K562 (cell line): ENCODE measurements around the gene QPCT. TPM values are rescaled to one million over a fixed set of nuclear protein-coding genes. Genes with fewer than 3 reads are reported as not detected.

ENCODE experiments used
- ATAC-seq: fragments of 200-7000 bp; cut with Tn5 transposase; 3 replicates; pipeline ENCODE4 v1.9.1; 2020; ENCODE audit warnings: moderate library complexity
- BruUV-seq: library from RNA; stranded (reverse); fragments of 400-500 nt; replicated peaks from 2 replicates; lab custom pipeline; 2021; lab: Mats Ljungman, UMichigan
- CTCF ChIA-PET: fragments of 300-600 bp; formaldehyde crosslinking; extraction: SDS; loops from one replicate; lab custom pipeline; 2021; ENCODE audit warnings: low intra/inter-chr PET ratio; lab: Yijun Ruan, JAX
- POLR2A ChIA-PET: fragments of 300-600, 350-650 bp; sonication (Branson Sonifier 250); formaldehyde crosslinking; extraction: SDS; loops from one replicate; lab custom pipeline; 2021; ENCODE audit warnings: antibody characterized with exemption, inconsistent platforms; lab: Yijun Ruan, JAX
- DNase-seq, 4 experiments: peaks; one replicate each; pipeline versions ENCODE4 v3.0.0 to v3.0.0-alpha.2; 2011 to 2018; ENCODE audit warnings: low spot score in 3 of 4, mixed read lengths in 3 of 4; ENCODE audit errors: extremely low read depth in 1 of 4
- FAIRE-seq: peaks from 2 replicates; lab custom pipeline; 2011; peaks lifted over from hg19 to GRCh38; lab: Jason Lieb, UNC
- H2AFZ ChIP-seq: 2 replicates; pipeline ENCODE4 v1.6.0; 2011; ENCODE audit warnings: low read depth, low read length, control low read depth, inconsistent platforms
- H3K27ac ChIP-seq: fragments of 200-600 bp; 3 replicates; pipeline ENCODE4 v1.8.0; 2011; ENCODE audit warnings: low read depth, mild to moderate bottlenecking, control low read depth, inconsistent platforms, low read length, moderate library complexity, mixed read lengths; ENCODE audit errors: extremely low read depth
- H3K27me3 ChIP-seq, 2 experiments: fragments of 300-600 bp in 1 of 2; 2 replicates in 1 of 2; 3 replicates in 1 of 2; pipeline versions ENCODE4 v1.6.0 to v1.8.0; 2011; ENCODE audit warnings: inconsistent platforms in 2 of 2, low read length in 2 of 2, mild to moderate bottlenecking in 1 of 2, mixed read lengths in 1 of 2, moderate library complexity in 1 of 2; ENCODE audit not compliant: control insufficient read depth in 2 of 2, insufficient read depth in 2 of 2
- H3K36me3 ChIP-seq: fragments of 300-600 bp; 3 replicates; pipeline ENCODE4 v1.8.0; 2011; ENCODE audit warnings: mild to moderate bottlenecking, low read length, inconsistent platforms; ENCODE audit not compliant: control insufficient read depth, insufficient read depth
- H3K4me1 ChIP-seq, 2 experiments: fragments of 200-600 bp in 1 of 2; replicated peaks in 1 of 2; 2 replicates in 1 of 2; 3 replicates in 1 of 2; pipeline versions ENCODE4 v1.5.1 to v1.8.0; 2011; ENCODE audit warnings: inconsistent platforms in 2 of 2, low read length in 2 of 2, mild to moderate bottlenecking in 1 of 2, mixed read lengths in 1 of 2, moderate library complexity in 1 of 2; ENCODE audit not compliant: control insufficient read depth in 2 of 2, insufficient read depth in 2 of 2
- H3K4me2 ChIP-seq: 2 replicates; pipeline ENCODE4 v1.6.1; 2011; ENCODE audit warnings: low read length, control low read depth, inconsistent platforms, mixed read lengths; ENCODE audit not compliant: insufficient read depth
- H3K4me3 ChIP-seq: fragments of 200-600 bp; sonication (generic), shearing (Covaris generic); 2 replicates; pipeline ENCODE4 v1.5.1; 2016; ENCODE audit warnings: control low read depth, inconsistent platforms
- H3K79me2 ChIP-seq: fragments of 200-600 bp; 3 replicates; pipeline ENCODE4 v1.8.0; 2011; ENCODE audit warnings: low read length, inconsistent platforms; ENCODE audit not compliant: control insufficient read depth, insufficient read depth
- H3K9ac ChIP-seq, 2 experiments: 2 replicates each; pipeline versions ENCODE4 v1.6.0 to v1.6.1; 2011; ENCODE audit warnings: low read depth in 2 of 2, low read length in 2 of 2, control low read depth in 1 of 2, inconsistent platforms in 1 of 2, mild to moderate bottlenecking in 1 of 2, mixed read lengths in 1 of 2; ENCODE audit not compliant: insufficient read depth in 1 of 2
- H3K9me1 ChIP-seq: one replicate; pipeline ENCODE4 v1.6.0; 2011; ENCODE audit warnings: inconsistent platforms, mild to moderate bottlenecking, low read length, moderate library complexity; ENCODE audit not compliant: control insufficient read depth, insufficient read depth
- H3K9me3 ChIP-seq: replicated peaks from 2 replicates; pipeline ENCODE4 v1.5.1; 2011; ENCODE audit warnings: low read depth, low read length, inconsistent platforms; ENCODE audit not compliant: control insufficient read depth, insufficient read depth
- H4K20me1 ChIP-seq: replicated peaks from 2 replicates; pipeline ENCODE4 v1.6.1; 2011; ENCODE audit warnings: low read length, inconsistent platforms, mixed read lengths; ENCODE audit not compliant: control insufficient read depth, insufficient read depth
- BDP1 ChIP-seq: IDR thresholded peaks from 3 replicates; pipeline ENCODE4 v1.6.1; 2011; ENCODE audit not compliant: insufficient read length, insufficient read depth
- KDM5B ChIP-seq: fragments of 200-600 bp; sonication (generic); IDR thresholded peaks from 2 replicates; pipeline ENCODE4 v1.6.1; 2012; ENCODE audit warnings: low read depth, mild to moderate bottlenecking, moderate library complexity, low read length, control low read depth, inconsistent platforms; ENCODE audit not compliant: insufficient replicate concordance
- MCM2 ChIP-seq: fragments of 450-650 bp; IDR thresholded peaks from 2 replicates; pipeline ENCODE4 v1.6.1; 2017; ENCODE audit warnings: low read depth, mild to moderate bottlenecking
- ZNF23 ChIP-seq: fragments of 250-450 bp; sonication (Bioruptor Pico); IDR thresholded peaks from 2 replicates; pipeline ENCODE4 v1.4.0; 2020; ENCODE audit warnings: mild to moderate bottlenecking
- ZNF764 ChIP-seq: fragments of 250-450 bp; sonication (Bioruptor Pico); IDR thresholded peaks from 2 replicates; pipeline ENCODE4 v1.4.0; 2020; ENCODE audit warnings: low read depth, mild to moderate bottlenecking, moderate library complexity
- WGBS: fragments of 100-300 bp; shearing (Covaris generic); methylation state at CpG from one replicate; pipeline ENCODE4 v1.1.6; 2016; ENCODE audit warnings: low coverage, mixed read lengths; ENCODE audit not compliant: insufficient coverage; ENCODE audit errors: missing lambda C conversion rate; 5-methylcytosine and 5-hydroxymethylcytosine counted together
- in situ Hi-C: fragments of 300-500 bp; cut with MboI; formaldehyde crosslinking; loops from 4 replicates; pipeline ENCODE4 v1.15.0; 2018; ENCODE audit warnings: inconsistent platforms, mixed read lengths
- intact Hi-C: fragments of 100-400 bp; cut with micrococcal nuclease; formaldehyde crosslinking; loops from 2 replicates; pipeline ENCODE4 v1.14.2; 2022
- polyA plus RNA-seq, 8 experiments: library from polyadenylated mRNA; depleted of rRNA in 4 of 8; stranded (reverse) in 5 of 8; unstranded in 3 of 8; fragments of >200 nt; fragmentation: Nextera tagmentation in 2 of 8; fragmentation: Illumina TruSeq in 1 of 8; extraction: Ambion mirVana in 2 of 8; extraction: Trizol in 1 of 8; gene quantifications; 2 replicates each; pipeline versions ENCODE4 v1.2.1 to v1.2.3, GENCODE V29; 2011 to 2014; ENCODE audit warnings: inconsistent platforms in 1 of 8, missing spikeins in 1 of 8
- total RNA-seq, 7 experiments: library from RNA; depleted of rRNA in 6 of 7; stranded (reverse); fragments of >200 nt in 6 of 7; fragmentation: Illumina TruSeq in 2 of 7; extraction: Trizol in 2 of 7; gene quantifications; 2 replicates each; pipeline versions ENCODE4 v1.2.1 to v1.2.3, GENCODE V29; 2011 to 2021; ENCODE audit warnings: low replicate concordance in 1 of 7
- TF ChIP-seq, protein P1 (sequence below): fragments of 450-650 bp; IDR thresholded peaks from 2 replicates; pipeline ENCODE4 v1.6.1; 2018; ENCODE audit not compliant: partially characterized antibody
- TF ChIP-seq, protein P2 (sequence below): IDR thresholded peaks from 2 replicates; pipeline ENCODE4 v1.6.1; 2014; ENCODE audit warnings: antibody characterized with exemption
- TF ChIP-seq, protein P3 (sequence below), 2 experiments: fragments of 200-800 bp in 1 of 2; sonication (Bioruptor generic) in 1 of 2; sonication (generic) in 1 of 2; formaldehyde crosslinking in 1 of 2; IDR thresholded peaks in 1 of 2; conservative IDR thresholded peaks in 1 of 2; 2 replicates each; pipeline versions ENCODE4 v1.5.0 to v1.6.1; 2016 to 2020; ENCODE audit warnings: missing compliant biosample characterization in 1 of 2, missing genetic modification characterization in 1 of 2, missing genetic modification reagents in 1 of 2

QPCT gene
- total and polyA plus RNA-seq, 9 of the 15 experiments (the other 6 are each of a cell fraction or from before 2014, with no cell fraction given) = 0.07 TPM; not detected in 8

DNA sequence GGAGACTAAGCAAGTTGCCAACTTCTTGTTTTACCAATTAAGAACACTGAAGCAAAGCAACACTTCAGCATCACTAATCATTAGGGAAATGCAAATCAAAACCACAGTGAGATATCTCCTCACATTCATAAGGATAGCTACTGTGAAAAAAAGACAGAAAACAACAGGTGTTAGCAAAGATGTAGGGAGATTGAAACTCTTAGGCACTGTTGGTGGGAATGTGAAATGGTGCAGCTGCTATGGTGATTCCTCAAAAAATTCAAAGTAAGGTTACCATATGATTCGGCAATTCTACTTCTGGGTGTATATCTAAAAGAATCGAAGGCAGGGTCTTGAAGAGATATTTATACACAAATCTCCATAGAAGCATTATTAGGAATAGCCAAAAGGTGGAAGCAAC, 11.2 kb upstream of the QPCT start:
- in situ Hi-C loops = no loop called here
- CTCF ChIA-PET = no interaction called here

More for the DNA sequence above, 11.2 kb upstream of the QPCT start:
- POLR2A ChIA-PET = no interaction called here
- Histone ChIP-seq H3K36me3 (no peaks in the 10 kb centered on the region), H3K27ac (no peak overlapping the region), H3K9me1 (no peaks in the 10 kb centered on the region), H2AFZ (no peak overlapping the region), H3K9me3 (no peaks in the 10 kb centered on the region), H3K27me3 (peaks cover 12 to 14% of the 10 kb centered on the region in 2 experiments), H4K20me1 (no peaks in the 10 kb centered on the region), H3K9ac (no peak overlapping the region), H3K4me2 (no peak overlapping the region), H3K79me2 (no peaks in the 10 kb centered on the region), H3K4me3 (no peak overlapping the region)
- no peak for FAIRE-seq
- no TSS peak for BruUV-seq
- intact Hi-C loops = no loop called here
- TF ChIP-seq, protein P1, sequence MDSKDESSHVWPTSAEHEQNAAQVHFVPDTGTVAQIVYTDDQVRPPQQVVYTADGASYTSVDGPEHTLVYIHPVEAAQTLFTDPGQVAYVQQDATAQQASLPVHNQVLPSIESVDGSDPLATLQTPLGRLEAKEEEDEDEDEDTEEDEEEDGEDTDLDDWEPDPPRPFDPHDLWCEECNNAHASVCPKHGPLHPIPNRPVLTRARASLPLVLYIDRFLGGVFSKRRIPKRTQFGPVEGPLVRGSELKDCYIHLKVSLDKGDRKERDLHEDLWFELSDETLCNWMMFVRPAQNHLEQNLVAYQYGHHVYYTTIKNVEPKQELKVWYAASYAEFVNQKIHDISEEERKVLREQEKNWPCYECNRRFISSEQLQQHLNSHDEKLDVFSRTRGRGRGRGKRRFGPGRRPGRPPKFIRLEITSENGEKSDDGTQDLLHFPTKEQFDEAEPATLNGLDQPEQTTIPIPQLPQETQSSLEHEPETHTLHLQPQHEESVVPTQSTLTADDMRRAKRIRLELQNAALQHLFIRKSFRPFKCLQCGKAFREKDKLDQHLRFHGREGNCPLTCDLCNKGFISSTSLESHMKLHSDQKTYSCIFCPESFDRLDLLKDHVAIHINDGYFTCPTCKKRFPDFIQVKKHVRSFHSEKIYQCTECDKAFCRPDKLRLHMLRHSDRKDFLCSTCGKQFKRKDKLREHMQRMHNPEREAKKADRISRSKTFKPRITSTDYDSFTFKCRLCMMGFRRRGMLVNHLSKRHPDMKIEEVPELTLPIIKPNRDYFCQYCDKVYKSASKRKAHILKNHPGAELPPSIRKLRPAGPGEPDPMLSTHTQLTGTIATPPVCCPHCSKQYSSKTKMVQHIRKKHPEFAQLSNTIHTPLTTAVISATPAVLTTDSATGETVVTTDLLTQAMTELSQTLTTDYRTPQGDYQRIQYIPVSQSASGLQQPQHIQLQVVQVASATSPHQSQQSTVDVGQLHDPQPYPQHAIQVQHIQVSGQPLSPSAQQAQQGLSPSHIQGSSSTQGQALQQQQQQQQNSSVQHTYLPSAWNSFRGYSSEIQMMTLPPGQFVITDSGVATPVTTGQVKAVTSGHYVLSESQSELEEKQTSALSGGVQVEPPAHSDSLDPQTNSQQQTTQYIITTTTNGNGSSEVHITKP = no peak
- TF ChIP-seq, protein P2, sequence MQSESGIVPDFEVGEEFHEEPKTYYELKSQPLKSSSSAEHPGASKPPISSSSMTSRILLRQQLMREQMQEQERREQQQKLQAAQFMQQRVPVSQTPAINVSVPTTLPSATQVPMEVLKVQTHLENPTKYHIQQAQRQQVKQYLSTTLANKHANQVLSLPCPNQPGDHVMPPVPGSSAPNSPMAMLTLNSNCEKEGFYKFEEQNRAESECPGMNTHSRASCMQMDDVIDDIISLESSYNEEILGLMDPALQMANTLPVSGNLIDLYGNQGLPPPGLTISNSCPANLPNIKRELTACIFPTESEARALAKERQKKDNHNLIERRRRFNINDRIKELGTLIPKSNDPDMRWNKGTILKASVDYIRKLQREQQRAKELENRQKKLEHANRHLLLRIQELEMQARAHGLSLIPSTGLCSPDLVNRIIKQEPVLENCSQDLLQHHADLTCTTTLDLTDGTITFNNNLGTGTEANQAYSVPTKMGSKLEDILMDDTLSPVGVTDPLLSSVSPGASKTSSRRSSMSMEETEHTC = no peak
- TF ChIP-seq MCM2 = no peak
- TF ChIP-seq ZNF23 (CRISPR knock-in tag) = no peak
- TF ChIP-seq, protein P3, sequence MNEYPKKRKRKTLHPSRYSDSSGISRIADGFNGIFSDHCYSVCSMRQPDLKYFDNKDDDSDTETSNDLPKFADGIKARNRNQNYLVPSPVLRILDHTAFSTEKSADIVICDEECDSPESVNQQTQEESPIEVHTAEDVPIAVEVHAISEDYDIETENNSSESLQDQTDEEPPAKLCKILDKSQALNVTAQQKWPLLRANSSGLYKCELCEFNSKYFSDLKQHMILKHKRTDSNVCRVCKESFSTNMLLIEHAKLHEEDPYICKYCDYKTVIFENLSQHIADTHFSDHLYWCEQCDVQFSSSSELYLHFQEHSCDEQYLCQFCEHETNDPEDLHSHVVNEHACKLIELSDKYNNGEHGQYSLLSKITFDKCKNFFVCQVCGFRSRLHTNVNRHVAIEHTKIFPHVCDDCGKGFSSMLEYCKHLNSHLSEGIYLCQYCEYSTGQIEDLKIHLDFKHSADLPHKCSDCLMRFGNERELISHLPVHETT (CRISPR knock-in tag; conservative IDR thresholded peaks at IDR 0.05 in 1 of 2, IDR thresholded peaks at IDR 0.05 in 1 of 2) = no peak
- TF ChIP-seq BDP1 = no peak
- TF ChIP-seq KDM5B = no peak
- TF ChIP-seq ZNF764 (CRISPR knock-in tag) = no peak
- TF ChIP-seq, all 486 proteins: peak for 0
- ATAC-seq (no peak), DNase-seq (no peak)
- 6% methylated on average over 2 of the region's 2 CpGs for WGBS
- no peaks in the 10 kb centered on the region for H3K4me1 ChIP-seq
